KOPT-K1 (cell line): ENCODE results near the gene KCNT1.

ENCODE experiments used
- H3K27ac ChIP-seq: fragments of 200-600 bp; sonication (generic); 2 replicates; pipeline ENCODE4 v1.5.1; 2016; ENCODE audit warnings: antibody characterized with exemption, mild to moderate bottlenecking, low read depth, low read length; ENCODE audit not compliant: poor library complexity, severe bottlenecking
- H3K36me3 ChIP-seq: fragments of 200-600 bp; sonication (generic); 2 replicates; pipeline ENCODE4 v1.5.1; 2017; ENCODE audit warnings: antibody characterized with exemption, mild to moderate bottlenecking, low read length, moderate library complexity; ENCODE audit not compliant: insufficient read depth
- H3K9me3 ChIP-seq: fragments of 200-600 bp; sonication (generic); 2 replicates; pipeline ENCODE4 v1.5.1; 2017; ENCODE audit warnings: antibody characterized with exemption, low read length, mild to moderate bottlenecking; ENCODE audit not compliant: insufficient read depth, poor library complexity, severe bottlenecking

The KCNT1 gene

GRCh38 chr9:135765416-135765815, 63.4 kb downstream of the KCNT1 start:
- Histone ChIP-seq H3K27ac (no peak overlapping the region), H3K9me3 (peaks cover 23% of the 10 kb centered on the region), H3K36me3 (no peaks in the 10 kb centered on the region)

GRCh38 chr9:135766251-135766650, 64.3 kb downstream of the KCNT1 start:
- Histone ChIP-seq H3K27ac (no peak overlapping the region), H3K36me3 (no peaks in the 10 kb centered on the region), H3K9me3 (peaks cover 23% of the 10 kb centered on the region)

- Histone ChIP-seq H3K9me3 (peaks cover 23% of the 10 kb centered on the region), H3K27ac (no peak overlapping the region), H3K36me3 (no peaks in the 10 kb centered on the region)
These were observed 64.7 kb downstream of the KCNT1 start for GRCh38 chr9:135766707-135767106.

- Histone ChIP-seq H3K36me3 (no peaks in the 10 kb centered on the region), H3K27ac (no peak overlapping the region), H3K9me3 (peaks cover 23% of the 10 kb centered on the region)
These were observed 66.7 kb downstream of the KCNT1 start for GRCh38 chr9:135768516-135769218.

GRCh38 chr9:135769489-135770202, 67.7 kb downstream of the KCNT1 start:
- Histone ChIP-seq H3K9me3 (peaks cover 23% of the 10 kb centered on the region), H3K27ac (no peak overlapping the region), H3K36me3 (no peaks in the 10 kb centered on the region)

- H3K36me3 ChIP-seq, result no peaks in the 10 kb centered on the region
- H3K27ac ChIP-seq, result no peak overlapping the region
- H3K9me3 ChIP-seq, result peaks cover 21% of the 10 kb centered on the region
These were observed 68.2 kb downstream of the KCNT1 start for GRCh38 chr9:135770203-135770535.

- no peak overlapping the region for H3K27ac ChIP-seq
- peaks cover 15% of the 10 kb centered on the region for H3K9me3 ChIP-seq
- H3K36me3 ChIP-seq, result no peaks in the 10 kb centered on the region
These were observed 68.8 kb downstream of the KCNT1 start for GRCh38 chr9:135770771-135771170.

- H3K36me3 ChIP-seq, result no peaks in the 10 kb centered on the region
These were observed 69.5 kb downstream of the KCNT1 start for GRCh38 chr9:135771401-135772051.

GRCh38 chr9:135772056-135772646, 70.2 kb downstream of the KCNT1 start:
- Histone ChIP-seq H3K36me3 (no peaks in the 10 kb centered on the region), H3K27ac (no peak overlapping the region), H3K9me3 (peaks cover 1% of the 10 kb centered on the region)

More at GRCh38 chr9:135771401-135772051, 69.5 kb downstream of the KCNT1 start:
- no peak overlapping the region for H3K27ac ChIP-seq
- H3K9me3 ChIP-seq, result peaks cover 8% of the 10 kb centered on the region

- Histone ChIP-seq H3K9me3 (no peaks in the 10 kb centered on the region), H3K27ac (no peak overlapping the region), H3K36me3 (no peaks in the 10 kb centered on the region)
These were observed 70.9 kb downstream of the KCNT1 start for GRCh38 chr9:135772702-135773493.

- H3K9me3 ChIP-seq, result no peaks in the 10 kb centered on the region
- no peak overlapping the region for H3K27ac ChIP-seq
- H3K36me3 ChIP-seq, result no peaks in the 10 kb centered on the region
These were observed 71.7 kb downstream of the KCNT1 start for GRCh38 chr9:135773530-135774238.

- Histone ChIP-seq H3K27ac (no peak overlapping the region), H3K9me3 (no peaks in the 10 kb centered on the region), H3K36me3 (no peaks in the 10 kb centered on the region)
These were observed 72.3 kb downstream of the KCNT1 start for GRCh38 chr9:135774239-135774747.

GRCh38 chr9:135774794-135775525, 73.0 kb downstream of the KCNT1 start:
- no peak overlapping the region for H3K27ac ChIP-seq
- no peaks in the 10 kb centered on the region for H3K9me3 ChIP-seq
- H3K36me3 ChIP-seq, result no peaks in the 10 kb centered on the region
